Fibroblast of gingiva (primary cell): Measurements from ENCODE around the gene NARF.

Experiments
- DNase-seq: peaks from one replicate; pipeline ENCODE4 v3.0.0-alpha.2; 2011; ENCODE audit warnings: low read depth

Gene NARF

GRCh38 chr17:82433560-82434215, 24.9 kb upstream of the NARF start:
- no peak for DNase-seq

- no peak for DNase-seq
Observed at GRCh38 chr17:82434216-82434565, 24.4 kb upstream of the NARF start.

- DNase-seq, result no peak
Observed at GRCh38 chr17:82435103-82435502, 23.4 kb upstream of the NARF start.

- no peak for DNase-seq
Observed at GRCh38 chr17:82435601-82436583, 22.6 kb upstream of the NARF start.

- no peak for DNase-seq
Observed at GRCh38 chr17:82436601-82437324, 21.8 kb upstream of the NARF start.

GRCh38 chr17:82437325-82437668, 21.2 kb upstream of the NARF start:
- no peak for DNase-seq

- no peak for DNase-seq
Observed at GRCh38 chr17:82438401-82439193, 19.9 kb upstream of the NARF start.

GRCh38 chr17:82439194-82439828, 19.2 kb upstream of the NARF start:
- DNase-seq, result no peak

- no peak for DNase-seq
Observed at GRCh38 chr17:82439829-82440365, 18.6 kb upstream of the NARF start.

GRCh38 chr17:82440469-82440981, 18.0 kb upstream of the NARF start:
- DNase-seq, result no peak

GRCh38 chr17:82440991-82441627, 17.4 kb upstream of the NARF start:
- DNase-seq, result no peak

GRCh38 chr17:82441691-82442487, 16.7 kb upstream of the NARF start:
- no peak for DNase-seq

GRCh38 chr17:82442643-82443464, 15.7 kb upstream of the NARF start:
- DNase-seq, result no peak

- peak; percentile 29 for DNase-seq
Observed at GRCh38 chr17:82443465-82444283, 14.9 kb upstream of the NARF start.

GRCh38 chr17:82444284-82444893, 14.2 kb upstream of the NARF start:
- DNase-seq, result no peak

- no peak for DNase-seq
Observed at GRCh38 chr17:82444941-82445521, 13.5 kb upstream of the NARF start.

- no peak for DNase-seq
Observed at GRCh38 chr17:82445542-82445941, 13.0 kb upstream of the NARF start.
